ENCODE results near the gene CD164L2.

CD164L2 gene

DNA sequence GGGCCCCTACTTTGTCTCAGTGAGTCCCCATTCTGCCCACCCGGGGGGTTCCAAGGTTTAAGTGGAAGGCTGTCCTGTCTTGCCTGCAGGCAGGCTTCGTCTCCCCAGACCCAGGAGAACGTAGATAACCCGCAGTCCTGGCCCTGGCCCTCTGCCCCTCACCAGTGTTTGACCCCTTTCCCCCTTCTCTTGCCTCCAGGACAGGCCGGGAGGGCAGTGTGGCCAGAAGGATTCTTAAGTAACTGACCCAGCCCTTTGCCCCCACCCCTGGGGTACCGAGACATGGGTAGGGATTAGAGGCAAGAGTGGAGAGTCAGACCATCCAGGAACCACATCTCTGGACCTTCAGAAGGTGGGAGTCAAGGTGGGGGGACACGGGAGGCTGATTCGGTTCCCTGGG is 52.3 kb downstream of the CD164L2 start:
- Histone ChIP-seq H3K4me3 (ENCODE audit: low read length) (no peak overlapping the region), H3K56ac (ENCODE audit: low read length) (no peak overlapping the region), H2BK5ac (ENCODE audit: low read length) (no peak overlapping the region), H3K18ac (ENCODE audit: low read length) (no peak overlapping the region), H4K8ac (ENCODE audit: low read depth, low read length) (no peak overlapping the region), H3K9ac (ENCODE audit: low read length) (no peak overlapping the region), H2BK120ac (ENCODE audit: low read depth, low read length) (no peak overlapping the region), H3K79me2 (ENCODE audit: control insufficient read depth, insufficient read depth, low read length) (peaks cover 15% of the 10 kb centered on the region), H3K4me2 (ENCODE audit: low read length) (no peak overlapping the region), H3K23ac (ENCODE audit: low read length) (no peak overlapping the region), H3K27me3 (ENCODE audit: insufficient read depth, low read length, poor library complexity) (no peaks in the 10 kb centered on the region), H3K4ac (ENCODE audit: low read depth, low read length) (no peak overlapping the region), H3K4me1 (ENCODE audit: control insufficient read depth, low read depth, low read length) (no peaks in the 10 kb centered on the region), H2AK5ac (ENCODE audit: low read length) (no peak overlapping the region), H3K27ac (ENCODE audit: low read depth, low read length) (no peak overlapping the region), H3K36me3 (ENCODE audit: control insufficient read depth, insufficient read depth, low read length) (peaks cover 7% of the 10 kb centered on the region), H4K5ac (ENCODE audit: low read length) (no peak overlapping the region), H2BK15ac (replicated peaks; ENCODE audit: low read depth) (no peak overlapping the region), H3K79me1 (ENCODE audit: low read length) (peaks cover 16% of the 10 kb centered on the region)
- no CpG with 5 or more reads among the region's 8 CpGs for whole genome bisulfite sequencing (ENCODE audit: extremely low coverage, insufficient coverage, low lambda C conversion rate)
- DNase-seq, result no peak

Measured in mesendoderm (in vitro differentiated cells).